NB4 (cell line): ENCODE data around the gene PAQR6.

ENCODE experiments used
- DNase-seq: peaks from one replicate; pipeline ENCODE4 v3.0.0; 2010; ENCODE audit warnings: low read depth
- H3K4me3 ChIP-seq: one replicate; pipeline ENCODE4 v1.5.1; 2011; ENCODE audit warnings: mild to moderate bottlenecking, low read depth, low read length, moderate library complexity
- CTCF ChIP-seq: IDR thresholded peaks from one replicate; pipeline ENCODE4 v1.5.1; 2012; ENCODE audit warnings: low read depth, low read length
- MAX ChIP-seq: IDR thresholded peaks from 2 replicates; pipeline ENCODE4 v1.6.1; 2011; ENCODE audit warnings: low read depth, low read length
- MYC ChIP-seq: IDR thresholded peaks from 2 replicates; pipeline ENCODE4 v1.6.1; 2011; ENCODE audit warnings: low read depth, low read length
- POLR2A ChIP-seq: IDR thresholded peaks from 2 replicates; pipeline ENCODE4 v1.6.1; 2011; ENCODE audit warnings: mild to moderate bottlenecking; ENCODE audit not compliant: insufficient read length; ENCODE audit errors: extremely low read depth

PAQR6 gene

GRCh38 chr1:156244126-156244525 lies 3.7 kb downstream of the PAQR6 start:
- no peak overlapping the region for H3K4me3 ChIP-seq

GRCh38 chr1:156242738-156243137 lies 5.1 kb downstream of the PAQR6 start:
- H3K4me3 ChIP-seq, result no peak overlapping the region
- TF ChIP-seq MAX, result no peak
- no peak for TF ChIP-seq MYC
- DNase-seq, result no peak

More at GRCh38 chr1:156244126-156244525, 3.7 kb downstream of the PAQR6 start:
- no peak for DNase-seq
- no peak for TF ChIP-seq MYC
- TF ChIP-seq CTCF, result no peak
- TF ChIP-seq MAX, result no peak
- TF ChIP-seq POLR2A, result no peak

GRCh38 chr1:156241926-156242325 lies 5.9 kb downstream of the PAQR6 start, which contains the start of gene BGLAP:
TSS of gene BGLAP (plus strand) at chr1:156242184. CDS start at chr1:156242232, 48 bp downstream.
- no peak within 1 kb of the TSS for H3K4me3 ChIP-seq
- DNase-seq, result peak; percentile 35
- no peak for TF ChIP-seq POLR2A
- no peak for TF ChIP-seq MAX
- no peak for TF ChIP-seq CTCF
- TF ChIP-seq MYC, result no peak

GRCh38 chr1:156241311-156241811 lies 6.5 kb downstream of the PAQR6 start:
- TF ChIP-seq CTCF (no peak), POLR2A (no peak), MAX (no peak), MYC (no peak)
- H3K4me3 ChIP-seq, result no peak overlapping the region
- peak; percentile 56 for DNase-seq

GRCh38 chr1:156238248-156238647 lies 9.6 kb downstream of the PAQR6 start:
- DNase-seq, result no peak
- TF ChIP-seq MAX (no peak), MYC (no peak), CTCF (no peak), POLR2A (no peak)
- no peak overlapping the region for H3K4me3 ChIP-seq

- no peak for DNase-seq
- H3K4me3 ChIP-seq, result no peak overlapping the region
- TF ChIP-seq POLR2A, result no peak
- no peak for TF ChIP-seq CTCF
- no peak for TF ChIP-seq MYC
- no peak for TF ChIP-seq MAX
Observed at GRCh38 chr1:156236164-156236563, 11.7 kb downstream of the PAQR6 start.
